ENCODE data around the gene QKI.

DNA sequence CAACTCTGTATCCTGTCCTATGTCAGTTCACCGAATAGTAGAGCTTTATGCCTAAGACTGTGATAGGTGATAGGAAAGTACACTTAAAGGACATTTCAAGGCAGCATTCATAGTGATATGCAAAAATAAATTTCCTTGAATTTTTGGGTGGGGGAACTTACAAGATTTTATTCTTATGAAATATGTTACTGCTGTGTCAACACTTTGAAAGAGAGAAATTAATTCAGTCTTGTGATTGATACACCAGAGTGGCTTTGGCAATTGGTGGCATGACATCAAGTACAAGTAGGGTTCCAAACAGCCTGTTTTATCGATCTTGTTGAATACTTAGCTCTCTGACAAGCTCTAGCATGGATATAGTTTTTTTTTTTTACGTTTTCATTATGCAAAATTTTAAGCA, 72.3 kb downstream of the QKI start:
- TF ChIP-seq, protein P1, sequence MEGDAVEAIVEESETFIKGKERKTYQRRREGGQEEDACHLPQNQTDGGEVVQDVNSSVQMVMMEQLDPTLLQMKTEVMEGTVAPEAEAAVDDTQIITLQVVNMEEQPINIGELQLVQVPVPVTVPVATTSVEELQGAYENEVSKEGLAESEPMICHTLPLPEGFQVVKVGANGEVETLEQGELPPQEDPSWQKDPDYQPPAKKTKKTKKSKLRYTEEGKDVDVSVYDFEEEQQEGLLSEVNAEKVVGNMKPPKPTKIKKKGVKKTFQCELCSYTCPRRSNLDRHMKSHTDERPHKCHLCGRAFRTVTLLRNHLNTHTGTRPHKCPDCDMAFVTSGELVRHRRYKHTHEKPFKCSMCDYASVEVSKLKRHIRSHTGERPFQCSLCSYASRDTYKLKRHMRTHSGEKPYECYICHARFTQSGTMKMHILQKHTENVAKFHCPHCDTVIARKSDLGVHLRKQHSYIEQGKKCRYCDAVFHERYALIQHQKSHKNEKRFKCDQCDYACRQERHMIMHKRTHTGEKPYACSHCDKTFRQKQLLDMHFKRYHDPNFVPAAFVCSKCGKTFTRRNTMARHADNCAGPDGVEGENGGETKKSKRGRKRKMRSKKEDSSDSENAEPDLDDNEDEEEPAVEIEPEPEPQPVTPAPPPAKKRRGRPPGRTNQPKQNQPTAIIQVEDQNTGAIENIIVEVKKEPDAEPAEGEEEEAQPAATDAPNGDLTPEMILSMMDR (IDR thresholded peaks at IDR 0.05; ENCODE audit: low read length) = no peak
- no peak for TF ChIP-seq EZH2 (optimal IDR thresholded peaks at IDR 0.05; ENCODE audit: low read depth, low read length)

Measured in MM.1S (cell line).